ENCODE results near the gene KRTAP9-1. TPM values are rescaled to one million over a fixed set of nuclear protein-coding genes. Genes with fewer than 3 reads are reported as not detected.

Gene KRTAP9-1
- total and polyA plus RNA-seq, 2 donors from 2014 or later: not detected

Other genes with a start within 250 kb of the KRTAP9-1 start
Only the 30 nearest of the 40 such genes appear.
- gene KRTAP1-4, start 159.7 kb upstream of the KRTAP9-1 start, total RNA-seq: not detected
- gene KRTAP1-4, start 159.7 kb upstream of the KRTAP9-1 start, polyA plus RNA-seq (ENCODE audit: insufficient read depth, low read depth, low replicate concordance): not detected
- gene KRTAP1-3, start 155.0 kb upstream of the KRTAP9-1 start, total RNA-seq: not detected
- gene KRTAP1-3, start 155.0 kb upstream of the KRTAP9-1 start, polyA plus RNA-seq (ENCODE audit: insufficient read depth, low read depth, low replicate concordance): not detected
- not detected for gene KRTAP1-1, start 148.4 kb upstream of the KRTAP9-1 start, total RNA-seq
- not detected for gene KRTAP1-1, start 148.4 kb upstream of the KRTAP9-1 start, polyA plus RNA-seq (ENCODE audit: insufficient read depth, low read depth, low replicate concordance)
- gene KRTAP2-1, start 142.6 kb upstream of the KRTAP9-1 start, total RNA-seq: not detected
- not detected for gene KRTAP2-1, start 142.6 kb upstream of the KRTAP9-1 start, polyA plus RNA-seq (ENCODE audit: insufficient read depth, low read depth, low replicate concordance)
- gene KRTAP2-2, start 134.7 kb upstream of the KRTAP9-1 start, total RNA-seq: not detected
- not detected for gene KRTAP2-2, start 134.7 kb upstream of the KRTAP9-1 start, polyA plus RNA-seq (ENCODE audit: insufficient read depth, low read depth, low replicate concordance)
- 0.28 TPM for gene KRTAP2-3, start 129.8 kb upstream of the KRTAP9-1 start, total RNA-seq
- not detected for gene KRTAP2-3, start 129.8 kb upstream of the KRTAP9-1 start, polyA plus RNA-seq (ENCODE audit: insufficient read depth, low read depth, low replicate concordance)
- gene KRTAP2-4, start 124.0 kb upstream of the KRTAP9-1 start, total RNA-seq: not detected
- not detected for gene KRTAP2-4, start 124.0 kb upstream of the KRTAP9-1 start, polyA plus RNA-seq (ENCODE audit: insufficient read depth, low read depth, low replicate concordance)
- not detected for gene KRTAP4-7, start 105.7 kb upstream of the KRTAP9-1 start, total RNA-seq
- not detected for gene KRTAP4-7, start 105.7 kb upstream of the KRTAP9-1 start, polyA plus RNA-seq (ENCODE audit: insufficient read depth, low read depth, low replicate concordance)
- gene KRTAP4-8, start 91.7 kb upstream of the KRTAP9-1 start, total RNA-seq: not detected
- not detected for gene KRTAP4-8, start 91.7 kb upstream of the KRTAP9-1 start, polyA plus RNA-seq (ENCODE audit: insufficient read depth, low read depth, low replicate concordance)
- gene KRTAP4-16, start 87.7 kb upstream of the KRTAP9-1 start, total RNA-seq: not detected
- gene KRTAP4-16, start 87.7 kb upstream of the KRTAP9-1 start, polyA plus RNA-seq (ENCODE audit: insufficient read depth, low read depth, low replicate concordance): not detected
- gene KRTAP4-9, start 84.5 kb upstream of the KRTAP9-1 start, total RNA-seq: not detected
- not detected for gene KRTAP4-9, start 84.5 kb upstream of the KRTAP9-1 start, polyA plus RNA-seq (ENCODE audit: insufficient read depth, low read depth, low replicate concordance)
- gene KRTAP4-11, start 71.5 kb upstream of the KRTAP9-1 start, total RNA-seq: not detected
- gene KRTAP4-11, start 71.5 kb upstream of the KRTAP9-1 start, polyA plus RNA-seq (ENCODE audit: insufficient read depth, low read depth, low replicate concordance): not detected
- not detected for gene KRTAP4-12, start 65.7 kb upstream of the KRTAP9-1 start, total RNA-seq
- gene KRTAP4-12, start 65.7 kb upstream of the KRTAP9-1 start, polyA plus RNA-seq (ENCODE audit: insufficient read depth, low read depth, low replicate concordance): not detected
- gene KRTAP4-6, start 49.3 kb upstream of the KRTAP9-1 start, total RNA-seq: not detected
- gene KRTAP4-6, start 49.3 kb upstream of the KRTAP9-1 start, polyA plus RNA-seq (ENCODE audit: insufficient read depth, low read depth, low replicate concordance): not detected
- not detected for gene KRTAP4-5, start 40.1 kb upstream of the KRTAP9-1 start, total RNA-seq
- not detected for gene KRTAP4-5, start 40.1 kb upstream of the KRTAP9-1 start, polyA plus RNA-seq (ENCODE audit: insufficient read depth, low read depth, low replicate concordance)
- gene KRTAP4-4, start 29.1 kb upstream of the KRTAP9-1 start, total RNA-seq: not detected
- gene KRTAP4-4, start 29.1 kb upstream of the KRTAP9-1 start, polyA plus RNA-seq (ENCODE audit: insufficient read depth, low read depth, low replicate concordance): not detected
- not detected for gene KRTAP4-3, start 21.7 kb upstream of the KRTAP9-1 start, total RNA-seq
- gene KRTAP4-3, start 21.7 kb upstream of the KRTAP9-1 start, polyA plus RNA-seq (ENCODE audit: insufficient read depth, low read depth, low replicate concordance): not detected
- not detected for gene KRTAP4-2, start 11.7 kb upstream of the KRTAP9-1 start, total RNA-seq
- gene KRTAP4-2, start 11.7 kb upstream of the KRTAP9-1 start, polyA plus RNA-seq (ENCODE audit: insufficient read depth, low read depth, low replicate concordance): not detected
- not detected for gene KRTAP4-1, start 5.0 kb upstream of the KRTAP9-1 start, total RNA-seq
- not detected for gene KRTAP4-1, start 5.0 kb upstream of the KRTAP9-1 start, polyA plus RNA-seq (ENCODE audit: insufficient read depth, low read depth, low replicate concordance)
- gene KRTAP9-2, start 36.8 kb downstream of the KRTAP9-1 start, total RNA-seq: not detected
- gene KRTAP9-2, start 36.8 kb downstream of the KRTAP9-1 start, polyA plus RNA-seq (ENCODE audit: insufficient read depth, low read depth, low replicate concordance): not detected
- gene KRTAP9-3, start 42.6 kb downstream of the KRTAP9-1 start, total RNA-seq: not detected
- gene KRTAP9-3, start 42.6 kb downstream of the KRTAP9-1 start, polyA plus RNA-seq (ENCODE audit: insufficient read depth, low read depth, low replicate concordance): not detected
- gene KRTAP9-8, start 48.1 kb downstream of the KRTAP9-1 start, total RNA-seq: not detected
- not detected for gene KRTAP9-8, start 48.1 kb downstream of the KRTAP9-1 start, polyA plus RNA-seq (ENCODE audit: insufficient read depth, low read depth, low replicate concordance)
- gene KRTAP9-4, start 59.8 kb downstream of the KRTAP9-1 start, total RNA-seq: not detected
- gene KRTAP9-4, start 59.8 kb downstream of the KRTAP9-1 start, polyA plus RNA-seq (ENCODE audit: insufficient read depth, low read depth, low replicate concordance): not detected
- gene KRTAP9-9, start 65.5 kb downstream of the KRTAP9-1 start, total RNA-seq: not detected
- gene KRTAP9-9, start 65.5 kb downstream of the KRTAP9-1 start, polyA plus RNA-seq (ENCODE audit: insufficient read depth, low read depth, low replicate concordance): not detected
- gene KRTAP9-6, start 75.5 kb downstream of the KRTAP9-1 start, total RNA-seq: not detected
- not detected for gene KRTAP9-6, start 75.5 kb downstream of the KRTAP9-1 start, polyA plus RNA-seq (ENCODE audit: insufficient read depth, low read depth, low replicate concordance)
- not detected for gene KRTAP9-7, start 85.8 kb downstream of the KRTAP9-1 start, total RNA-seq
- gene KRTAP9-7, start 85.8 kb downstream of the KRTAP9-1 start, polyA plus RNA-seq (ENCODE audit: insufficient read depth, low read depth, low replicate concordance): not detected
- gene KRTAP29-1, start 113.0 kb downstream of the KRTAP9-1 start, total RNA-seq: not detected
- gene KRTAP29-1, start 113.0 kb downstream of the KRTAP9-1 start, polyA plus RNA-seq (ENCODE audit: insufficient read depth, low read depth, low replicate concordance): not detected
- not detected for gene KRTAP16-1, start 119.4 kb downstream of the KRTAP9-1 start, total RNA-seq
- not detected for gene KRTAP16-1, start 119.4 kb downstream of the KRTAP9-1 start, polyA plus RNA-seq (ENCODE audit: insufficient read depth, low read depth, low replicate concordance)
- gene KRTAP17-1, start 125.8 kb downstream of the KRTAP9-1 start, total RNA-seq: not detected
- not detected for gene KRTAP17-1, start 125.8 kb downstream of the KRTAP9-1 start, polyA plus RNA-seq (ENCODE audit: insufficient read depth, low read depth, low replicate concordance)
- gene KRT33A, start 160.9 kb downstream of the KRTAP9-1 start, total RNA-seq: not detected
- gene KRT33A, start 160.9 kb downstream of the KRTAP9-1 start, polyA plus RNA-seq (ENCODE audit: insufficient read depth, low read depth, low replicate concordance): not detected

All from kidney (tissue), 2 donors.